Mucosa of descending colon (tissue), 3 donors: ENCODE results near the gene DSTN. TPM values are rescaled to one million over a fixed set of nuclear protein-coding genes. Genes with fewer than 3 reads are reported as not detected.

ENCODE experiments used
- ATAC-seq: fragments of 200-7000 bp; cut with Tn5 transposase; one replicate; pipeline ENCODE4 v1.9.1; 2020; ENCODE audit warnings: mild to moderate bottlenecking, moderate library complexity
- DNase-seq, 3 donors: peaks; one replicate each; pipeline ENCODE4 v3.0.0-alpha.2; 2020
- H3K36me3 ChIP-seq: fragments of 200-600 bp; one replicate; pipeline ENCODE4 v1.8.0; 2021; ENCODE audit warnings: low read depth, mild to moderate bottlenecking
- H3K4me1 ChIP-seq: fragments of 200-600 bp; one replicate; pipeline ENCODE4 v1.8.0; 2021; ENCODE audit warnings: low read depth, mild to moderate bottlenecking
- H3K4me3 ChIP-seq: fragments of 200-600 bp; one replicate; pipeline ENCODE4 v1.8.0; 2021; ENCODE audit warnings: mild to moderate bottlenecking
- H3K9me3 ChIP-seq: fragments of 200-600 bp; one replicate; pipeline ENCODE4 v1.8.0; 2021; ENCODE audit warnings: mild to moderate bottlenecking
- intact Hi-C, 2 donors: fragments of 100-400 bp; cut with DNase I in 1 of 2; cut with micrococcal nuclease in 1 of 2; formaldehyde crosslinking; loops; one replicate each; pipeline versions ENCODE4 v1.11.0 to v1.11.1; 2022; cut with DNase I, micrococcal nuclease
- total RNA-seq, 3 donors: library from RNA; stranded (reverse); fragmentation: NEBNext Ultra II Directional in 2 of 3; extraction: Animal tissue kit (Norgen Biotek cat#: 25700) in 2 of 3; gene quantifications; one replicate each; pipeline versions ENCODE4 v1.2.1 to v1.2.4, GENCODE V29; 2021 to 2023
- TF ChIP-seq, protein P1 (sequence below): fragments of 200-600 bp; IDR thresholded peaks from one replicate; pipeline ENCODE4 v1.8.0; 2022; ENCODE audit warnings: antibody characterized with exemption, mild to moderate bottlenecking
- donor health status: DM: no; HTN: no; CAD: no; lungs with moderate emphysema.
- donor health status: DM: no; HTN: no; CAD: no.
- donor health status: DM: no; HTN: yes; CAD: no.

The DSTN gene
- total RNA-seq, 3 donors from 2014 or later: 261 to 946 (median 284) TPM

DNA sequence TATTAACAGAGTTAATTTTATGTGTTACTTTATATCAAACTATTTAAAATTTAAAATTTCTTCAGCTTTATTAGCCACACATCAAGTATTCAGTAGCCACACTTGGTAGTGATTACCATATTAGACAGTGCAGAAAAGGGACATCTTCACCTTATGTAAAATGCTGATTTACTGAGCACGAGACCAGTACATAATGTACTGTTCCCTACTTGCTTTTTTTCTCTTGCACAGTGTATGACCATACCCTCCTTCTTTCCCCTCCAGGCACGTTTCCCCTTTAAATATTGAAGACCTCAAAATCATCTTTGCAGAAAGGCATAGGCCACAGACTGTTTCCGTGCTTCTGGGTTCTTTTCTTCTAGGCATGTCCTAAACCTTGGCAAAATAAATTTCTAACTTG, 17.9 kb downstream of the DSTN start:
- ATAC-seq (no peak), DNase-seq (no peak)
- Histone ChIP-seq H3K9me3 (no peaks in the 10 kb centered on the region), H3K4me1 (no peaks in the 10 kb centered on the region), H3K36me3 (no peaks in the 10 kb centered on the region), H3K4me3 (no peak overlapping the region)
- TF ChIP-seq, protein P1, sequence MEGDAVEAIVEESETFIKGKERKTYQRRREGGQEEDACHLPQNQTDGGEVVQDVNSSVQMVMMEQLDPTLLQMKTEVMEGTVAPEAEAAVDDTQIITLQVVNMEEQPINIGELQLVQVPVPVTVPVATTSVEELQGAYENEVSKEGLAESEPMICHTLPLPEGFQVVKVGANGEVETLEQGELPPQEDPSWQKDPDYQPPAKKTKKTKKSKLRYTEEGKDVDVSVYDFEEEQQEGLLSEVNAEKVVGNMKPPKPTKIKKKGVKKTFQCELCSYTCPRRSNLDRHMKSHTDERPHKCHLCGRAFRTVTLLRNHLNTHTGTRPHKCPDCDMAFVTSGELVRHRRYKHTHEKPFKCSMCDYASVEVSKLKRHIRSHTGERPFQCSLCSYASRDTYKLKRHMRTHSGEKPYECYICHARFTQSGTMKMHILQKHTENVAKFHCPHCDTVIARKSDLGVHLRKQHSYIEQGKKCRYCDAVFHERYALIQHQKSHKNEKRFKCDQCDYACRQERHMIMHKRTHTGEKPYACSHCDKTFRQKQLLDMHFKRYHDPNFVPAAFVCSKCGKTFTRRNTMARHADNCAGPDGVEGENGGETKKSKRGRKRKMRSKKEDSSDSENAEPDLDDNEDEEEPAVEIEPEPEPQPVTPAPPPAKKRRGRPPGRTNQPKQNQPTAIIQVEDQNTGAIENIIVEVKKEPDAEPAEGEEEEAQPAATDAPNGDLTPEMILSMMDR: no peak
- intact Hi-C loops: no loop called here

DNA sequence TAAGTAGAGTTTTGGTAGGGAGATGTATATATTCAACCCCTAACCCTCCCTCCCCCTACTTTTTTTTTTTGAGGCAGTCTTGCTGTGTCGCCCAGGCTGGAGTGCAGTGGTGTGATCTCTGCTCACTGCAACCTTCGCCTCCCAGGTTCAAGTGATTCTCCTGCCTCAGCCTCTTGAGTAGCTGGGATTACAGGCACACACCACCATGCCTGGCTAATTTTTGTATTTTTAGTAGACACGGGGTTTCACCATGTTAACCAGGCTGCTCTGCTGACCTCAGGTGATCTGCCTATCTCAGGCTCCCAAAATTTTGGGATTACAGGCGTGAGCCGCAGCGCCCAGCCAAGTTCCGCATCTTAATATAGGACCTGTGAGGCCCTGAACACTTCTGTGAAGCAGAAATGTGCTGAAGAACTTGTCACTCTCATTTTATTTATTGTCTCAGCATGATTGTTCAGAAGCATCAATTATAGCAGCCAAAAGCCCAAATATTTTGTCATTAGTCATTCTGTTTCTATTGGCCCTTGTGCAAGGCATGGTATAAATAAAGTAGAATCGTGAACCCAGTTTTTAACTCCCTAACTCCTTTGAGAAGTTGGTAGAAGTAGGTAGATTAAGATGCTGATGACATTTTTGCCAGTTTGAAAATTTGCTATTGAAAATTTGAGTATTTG, 19.4 kb downstream of the DSTN start:
- H3K4me3 ChIP-seq: no peak overlapping the region
- DNase-seq (no peak), ATAC-seq (no peak)
- intact Hi-C loops: no loop called here
- TF ChIP-seq, protein P1: no peak
- no peaks in the 10 kb centered on the region for H3K36me3 ChIP-seq
- peaks cover 3% of the 10 kb centered on the region for H3K4me1 ChIP-seq
- no peaks in the 10 kb centered on the region for H3K9me3 ChIP-seq

DNA sequence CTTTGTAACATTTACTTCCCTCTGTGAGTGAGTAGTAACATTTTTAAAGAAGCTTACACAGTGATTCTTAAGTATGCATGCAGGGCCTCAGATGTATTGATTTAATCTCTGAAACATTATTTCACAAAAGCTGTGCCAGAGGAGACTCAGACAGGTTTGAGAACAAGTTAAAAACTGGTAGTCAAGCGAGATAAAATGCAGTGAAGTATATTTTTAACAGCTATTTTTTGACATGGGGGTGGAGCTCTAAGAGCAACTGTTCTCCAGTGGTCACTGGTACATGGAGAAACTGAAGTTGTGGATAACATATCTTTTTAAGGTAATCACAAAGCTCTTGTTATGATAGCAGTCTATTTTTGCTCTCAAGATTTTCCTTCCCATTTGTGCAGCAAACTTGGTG, 20.4 kb downstream of the DSTN start:
- Histone ChIP-seq H3K4me1 (peaks cover 10% of the 10 kb centered on the region), H3K9me3 (no peaks in the 10 kb centered on the region), H3K4me3 (no peak overlapping the region), H3K36me3 (no peaks in the 10 kb centered on the region)
- no peak for ATAC-seq
- TF ChIP-seq, protein P1: no peak
- no peak for DNase-seq
- intact Hi-C loops: no loop called here

DNA sequence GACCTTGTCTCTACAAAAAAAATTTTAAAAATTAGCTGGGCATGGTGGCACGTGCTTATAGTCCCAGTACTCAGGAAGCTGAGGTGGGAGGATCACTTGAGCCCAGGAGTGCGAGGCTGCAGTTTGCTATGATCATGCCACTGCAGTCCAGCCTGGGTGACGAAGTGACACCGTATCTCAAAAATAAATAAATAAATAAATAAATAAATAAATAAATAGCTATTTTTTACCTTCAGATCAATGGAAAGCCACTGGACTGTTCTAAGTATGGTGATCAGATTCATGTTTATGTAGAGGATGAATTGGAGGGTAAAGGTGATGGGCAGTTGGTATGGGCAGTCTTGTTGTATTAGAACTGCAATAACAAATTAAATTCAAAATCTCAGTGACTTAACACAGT, 24.0 kb downstream of the DSTN start:
- Histone ChIP-seq H3K4me3 (no peak overlapping the region), H3K4me1 (peaks cover 22% of the 10 kb centered on the region), H3K36me3 (no peaks in the 10 kb centered on the region), H3K9me3 (no peaks in the 10 kb centered on the region)
- ATAC-seq: no peak
- intact Hi-C loops: no loop called here
- TF ChIP-seq, protein P1: no peak
- DNase-seq: no peak

DNA sequence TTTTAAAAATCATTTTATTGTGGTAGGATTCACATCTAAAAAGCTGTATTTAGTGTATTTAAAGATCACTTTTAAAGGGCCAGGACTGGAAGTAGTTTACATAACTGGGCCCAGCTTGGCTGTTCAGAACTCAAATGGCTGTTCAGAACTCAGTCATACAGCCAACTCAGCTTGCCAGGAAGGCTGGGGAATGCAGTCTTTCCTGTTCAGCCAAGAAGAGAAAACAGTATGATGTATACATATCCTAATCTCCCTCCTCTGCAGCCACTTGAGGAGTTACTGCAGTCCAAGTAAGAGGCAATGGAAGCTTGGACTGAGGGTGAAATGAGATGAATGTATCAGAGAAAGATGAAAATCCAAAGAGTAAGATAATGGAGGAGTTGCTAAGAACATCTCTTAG, 24.6 kb downstream of the DSTN start:
- Histone ChIP-seq H3K36me3 (no peaks in the 10 kb centered on the region), H3K4me3 (no peak overlapping the region), H3K9me3 (no peaks in the 10 kb centered on the region), H3K4me1 (peaks cover 22% of the 10 kb centered on the region)
- ATAC-seq: peak; percentile 62
- TF ChIP-seq, protein P1: no peak
- intact Hi-C loops: no loop called here
- DNase-seq: peak in 1 of 3 donors; percentile 52

DNA sequence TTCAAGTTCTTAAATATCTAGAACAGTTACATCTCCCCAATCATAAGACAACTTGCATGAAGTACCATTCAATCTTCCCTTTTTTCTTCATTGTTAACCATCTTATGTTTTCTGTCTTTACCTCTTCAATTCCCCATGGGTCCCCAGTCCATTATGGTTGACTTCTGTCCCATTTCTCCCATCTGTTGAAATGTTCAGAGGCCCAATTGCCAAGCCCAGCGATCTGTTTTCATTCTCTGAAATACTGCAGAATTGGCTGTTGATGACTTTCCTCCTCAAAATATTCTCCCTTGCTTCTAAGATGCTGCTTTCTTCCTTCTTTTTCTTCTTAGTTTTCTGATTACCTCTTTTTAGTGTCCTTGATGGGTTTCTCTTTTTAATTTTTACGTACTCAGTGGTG, 26.0 kb downstream of the DSTN start:
- H3K4me1 ChIP-seq: peaks cover 22% of the 10 kb centered on the region
- TF ChIP-seq, protein P1: no peak
- no peaks in the 10 kb centered on the region for H3K9me3 ChIP-seq
- DNase-seq (no peak), ATAC-seq (no peak)
- intact Hi-C loops: no loop called here
- H3K4me3 ChIP-seq: no peak overlapping the region
- H3K36me3 ChIP-seq: no peaks in the 10 kb centered on the region
